ENCODE measurements around the gene UBE2D2.

The UBE2D2 gene

DNA sequence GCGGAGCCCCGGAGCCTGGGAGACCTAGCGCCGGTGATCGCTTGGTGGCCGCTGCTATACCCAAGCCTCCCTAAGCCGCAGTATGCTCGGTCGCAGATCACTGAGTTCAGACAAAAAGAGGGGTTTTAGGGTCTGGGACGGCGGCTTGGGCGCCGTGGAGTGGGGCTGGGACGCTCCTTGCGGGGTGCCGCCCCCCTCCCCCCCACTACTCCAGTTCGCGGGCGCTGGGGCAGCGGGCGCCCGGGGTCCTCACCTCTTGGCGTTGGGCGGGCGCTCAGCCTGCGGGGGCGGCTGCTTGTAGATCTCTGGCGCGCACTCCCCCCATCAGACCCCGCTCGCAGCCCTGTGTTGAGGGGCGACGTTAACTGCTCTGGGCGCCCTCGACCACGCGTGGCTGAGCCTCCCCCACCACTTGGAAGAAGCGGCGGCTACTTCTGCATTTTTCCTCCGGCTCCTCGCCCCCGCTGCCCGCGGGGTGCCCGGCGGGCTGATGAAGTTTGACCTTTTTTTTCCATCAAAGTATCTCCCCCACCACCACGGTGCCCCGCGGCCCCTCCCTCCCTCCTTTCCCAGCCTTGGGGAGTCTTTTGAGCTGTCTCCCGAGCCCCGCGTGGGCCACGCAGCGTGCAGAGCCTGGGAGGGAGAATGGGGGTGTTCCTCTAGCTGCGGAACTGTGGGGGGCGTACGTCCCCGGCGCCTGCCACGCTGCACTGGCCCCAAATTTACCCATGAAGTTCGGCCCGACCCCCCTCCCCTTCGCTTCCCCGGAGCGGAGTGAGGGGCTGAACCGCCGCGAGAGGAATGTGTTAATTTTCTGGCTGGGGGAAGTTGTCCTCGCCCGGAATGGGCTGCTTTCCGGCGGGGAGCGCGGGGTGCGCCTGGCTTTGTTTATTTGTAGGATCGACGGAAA lies 88.2 kb downstream of the UBE2D2 start:
- DNase-seq = no peak

DNA sequence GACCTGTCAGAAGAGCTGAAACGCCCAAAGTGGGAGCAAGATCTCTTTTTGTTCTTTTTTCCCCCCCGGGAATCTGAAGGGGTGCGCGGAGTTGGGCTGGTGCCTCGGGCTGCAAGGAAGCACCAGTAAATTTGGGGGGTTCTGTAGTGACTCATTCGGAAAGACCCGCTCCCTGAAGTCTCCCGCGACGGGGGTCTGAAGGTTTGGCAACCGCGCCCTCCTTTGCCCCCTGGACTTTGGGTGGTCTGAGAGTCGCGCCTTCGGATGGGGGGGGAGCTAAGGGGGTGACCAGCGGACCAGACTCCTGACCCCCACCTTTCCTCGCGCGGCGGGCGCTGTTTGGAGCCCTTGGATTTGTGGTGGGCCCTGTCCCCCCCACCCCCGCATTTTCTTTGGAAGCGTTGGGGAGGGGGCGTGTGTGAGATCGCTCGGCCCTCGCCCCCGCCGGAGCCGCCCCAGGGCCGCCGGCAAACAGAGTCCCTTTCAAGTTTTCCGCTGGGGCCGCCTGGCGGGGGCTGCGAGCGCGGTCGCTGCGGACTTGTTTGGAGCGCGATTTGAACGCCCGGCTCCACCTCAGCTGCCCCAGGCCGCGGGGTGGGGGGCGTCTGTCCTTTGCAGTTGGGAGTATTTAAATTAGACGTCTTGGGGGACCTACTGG lies 89.0 kb downstream of the UBE2D2 start:
- DNase-seq = no peak

- DNase-seq = no peak
These were observed 89.5 kb downstream of the UBE2D2 start for GRCh38 chr5:139650689-139651042.

DNA sequence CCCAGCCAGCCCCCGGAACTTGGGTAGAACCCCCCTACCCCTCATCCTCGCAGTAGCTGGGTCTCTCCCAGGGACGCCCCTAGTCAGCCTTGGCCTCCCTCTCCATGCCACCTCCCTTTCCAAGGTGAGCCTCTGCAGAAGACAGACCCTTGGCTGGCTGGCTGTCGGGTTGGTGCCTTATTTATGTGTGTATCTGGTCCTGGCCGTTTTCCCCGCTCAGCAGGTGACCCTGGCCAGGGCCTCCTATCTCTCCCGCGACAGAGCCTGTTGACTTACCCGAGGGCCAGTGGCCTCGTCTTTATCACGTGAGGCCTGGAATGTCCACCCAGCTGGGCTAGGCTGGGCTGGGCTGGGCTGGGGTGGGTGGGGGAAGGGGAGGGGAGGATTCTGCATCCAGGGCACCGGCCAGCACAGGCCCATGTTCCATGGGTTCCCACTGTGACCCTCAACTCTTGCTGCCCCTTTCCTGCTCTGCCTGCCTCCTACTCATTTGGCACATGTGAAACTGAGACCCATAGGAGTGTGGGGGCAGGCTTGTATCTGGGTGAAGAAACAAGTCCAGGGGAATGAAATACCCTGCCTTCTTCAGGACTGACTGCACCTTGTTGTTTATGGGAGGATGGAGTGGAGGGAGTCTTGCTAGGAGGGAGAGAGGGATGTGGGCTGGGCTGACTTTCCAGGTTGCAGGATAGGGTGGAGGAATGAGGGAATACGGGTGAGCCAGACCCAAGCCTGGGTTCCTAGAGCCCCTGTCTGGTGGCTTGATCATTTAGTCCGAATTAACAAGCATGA lies 90.1 kb downstream of the UBE2D2 start:
- DNase-seq = no peak

DNA sequence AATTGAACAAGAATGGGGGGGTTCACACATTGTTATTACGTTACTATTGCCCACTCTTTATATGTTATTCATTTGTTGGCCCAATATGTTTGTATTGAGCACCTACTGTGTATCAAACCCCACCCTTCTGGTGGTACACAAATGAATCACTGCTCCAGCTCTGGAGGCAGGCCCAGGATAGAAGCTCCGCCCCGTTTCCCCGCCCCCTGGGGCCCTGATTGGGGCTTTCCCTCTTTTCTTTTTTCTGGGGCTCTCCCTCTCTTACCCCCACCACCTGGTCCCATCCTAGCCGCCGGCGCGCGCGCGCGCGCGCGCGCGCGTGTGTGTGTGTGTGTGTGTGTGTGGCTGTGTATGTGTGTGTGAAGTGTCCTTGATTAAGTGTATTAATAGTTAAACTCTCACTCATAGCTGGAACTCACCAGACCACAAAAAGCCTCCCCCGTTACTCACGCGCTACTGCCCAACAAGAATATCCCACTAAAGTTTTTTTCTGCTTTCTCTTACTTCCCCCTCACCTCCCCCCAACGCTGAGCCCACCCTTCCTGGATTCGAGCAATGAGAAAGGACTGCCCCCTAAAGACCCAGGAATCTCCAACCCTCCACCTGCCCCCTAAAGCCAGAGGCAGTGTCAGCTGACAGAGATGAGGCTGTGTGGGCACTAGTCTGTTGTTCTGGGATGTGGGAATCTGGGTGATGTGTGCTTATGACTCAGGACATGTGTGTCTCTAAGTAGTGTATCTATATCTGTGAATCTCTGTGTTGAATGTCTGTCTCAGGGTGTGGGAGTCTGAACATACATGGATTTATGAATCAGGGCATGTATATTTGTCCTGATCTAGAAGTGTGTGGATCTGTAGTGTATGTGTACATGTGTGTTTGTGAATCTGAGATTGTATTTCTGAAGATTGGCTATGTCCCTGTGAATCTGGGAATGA lies 91.0 kb downstream of the UBE2D2 start:
- no peak for DNase-seq

GRCh38 chr5:139652788-139653241 lies 91.7 kb downstream of the UBE2D2 start:
- no peak for DNase-seq

DNA sequence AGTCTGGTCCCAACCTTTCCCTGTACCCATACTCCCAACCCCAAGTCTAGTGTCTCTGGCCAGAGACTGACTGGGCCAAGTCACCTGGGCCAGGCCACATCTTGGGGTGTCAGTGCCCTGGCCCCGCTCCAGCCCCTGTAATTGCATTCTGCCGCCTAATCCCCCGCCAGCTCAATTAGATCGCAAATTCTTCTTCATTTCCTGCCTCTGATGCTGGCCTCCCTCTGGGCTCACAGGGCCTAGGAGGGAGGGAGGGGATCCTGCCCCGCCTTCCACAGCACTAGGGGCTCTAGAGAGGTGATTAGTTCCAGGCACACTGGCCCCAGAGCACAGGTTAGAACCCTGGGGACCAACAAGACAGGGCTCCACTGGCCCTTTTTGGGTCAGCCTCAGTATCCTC lies 92.5 kb downstream of the UBE2D2 start:
- DNase-seq = no peak

- DNase-seq = no peak
These were observed 93.3 kb downstream of the UBE2D2 start for GRCh38 chr5:139654464-139654863.

DNA sequence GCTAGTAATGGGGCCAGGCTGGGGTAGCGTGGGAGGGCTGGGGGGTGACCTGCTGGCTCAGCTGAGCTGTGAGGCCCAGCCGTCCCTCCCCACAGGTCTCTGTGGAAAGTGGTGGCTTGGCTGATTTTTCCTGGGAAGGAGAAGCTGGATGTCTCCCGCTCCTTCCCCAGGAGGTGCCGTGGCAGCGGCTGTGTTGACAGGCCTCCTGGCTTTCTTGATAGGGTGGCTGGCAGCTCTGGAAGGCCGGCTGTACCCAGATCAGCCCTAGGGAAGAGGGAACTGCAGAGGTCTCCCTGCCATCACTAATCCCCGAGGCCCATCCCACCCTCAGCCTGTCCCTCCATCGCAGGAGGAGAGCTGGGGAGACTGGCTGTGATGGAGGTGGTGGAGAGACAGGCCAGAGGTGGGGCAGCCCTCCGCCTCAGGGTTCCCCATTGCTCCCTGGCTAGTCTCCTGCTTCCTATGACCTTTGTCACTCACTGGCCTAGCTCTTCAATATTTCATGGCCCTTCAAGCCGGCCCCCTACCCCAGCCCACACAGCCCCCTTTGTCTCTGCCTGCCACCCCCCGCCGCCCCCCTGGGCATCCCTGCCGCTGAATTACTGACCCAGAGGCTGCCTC lies 93.8 kb downstream of the UBE2D2 start:
- DNase-seq = no peak

DNA sequence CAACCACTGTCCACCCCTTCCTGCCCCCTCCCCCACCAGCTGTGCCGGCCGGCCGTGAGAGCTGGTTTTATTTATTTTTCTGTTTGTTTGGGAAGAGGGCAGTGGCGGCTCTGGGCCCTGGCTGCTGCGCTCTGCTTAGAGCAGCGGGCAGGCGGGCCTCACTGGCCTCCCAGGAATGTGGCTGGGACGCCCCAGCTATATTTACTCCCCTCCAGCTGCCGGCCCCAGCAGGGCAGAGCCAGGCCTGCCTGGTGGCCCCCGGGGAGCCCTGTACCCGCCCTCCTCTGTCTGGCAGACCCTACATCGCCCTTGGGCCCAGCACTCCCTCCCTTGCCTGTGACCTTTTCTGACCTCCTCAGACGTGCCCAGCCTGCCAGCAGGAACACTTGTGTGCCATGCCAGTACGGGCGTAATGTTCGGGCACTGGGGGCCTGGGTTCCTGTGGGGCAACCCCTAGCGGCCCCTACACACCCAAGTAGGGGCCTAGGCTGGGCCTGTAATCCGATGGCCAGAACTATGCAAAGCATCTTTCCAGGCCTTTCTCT lies 94.7 kb downstream of the UBE2D2 start:
- DNase-seq = no peak

DNA sequence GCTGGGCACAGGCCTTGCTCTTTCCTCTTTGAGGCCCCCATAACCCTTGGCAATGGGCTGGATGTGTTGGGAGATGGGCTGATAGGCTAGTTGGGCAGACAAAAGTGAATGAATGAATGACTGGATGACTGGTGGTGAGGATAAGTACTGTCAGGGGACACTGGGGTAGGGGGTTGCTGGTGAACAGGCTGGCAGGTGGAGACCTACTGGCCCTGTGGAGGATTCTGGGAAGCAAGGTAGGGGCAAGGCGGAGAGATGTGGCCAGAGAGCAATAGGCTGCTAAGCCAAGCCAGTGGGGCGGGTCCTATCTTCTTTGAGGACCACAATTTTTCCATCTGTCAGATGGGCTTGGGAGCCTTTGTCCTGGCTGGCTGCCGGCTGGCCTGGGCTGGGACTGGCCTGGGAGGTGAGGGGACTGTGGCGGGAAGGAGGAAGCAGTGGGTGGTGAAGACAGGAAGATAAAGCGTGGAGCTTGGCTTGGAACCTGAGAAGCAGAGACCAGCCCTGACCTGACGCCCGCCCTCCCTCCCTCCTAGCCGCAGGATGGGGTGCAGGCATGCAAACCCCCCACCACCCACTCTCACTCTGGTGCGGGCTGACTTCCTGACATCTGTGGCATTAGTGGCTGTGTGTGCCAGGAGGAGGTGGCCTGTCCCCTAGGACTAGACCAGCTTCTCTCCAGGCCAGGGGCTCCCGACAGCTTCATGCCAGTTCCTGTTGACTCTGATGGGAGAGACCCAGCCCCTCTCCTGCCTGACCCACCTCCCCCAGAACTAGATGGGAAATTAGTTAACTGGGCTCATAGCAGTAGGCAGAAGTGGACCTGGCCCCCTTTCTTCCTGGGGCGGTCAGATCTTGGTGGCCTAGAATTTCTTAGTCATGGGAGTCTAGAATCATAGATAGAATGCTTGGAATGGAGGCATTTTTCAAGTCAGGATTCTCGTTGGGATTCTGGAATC lies 96.5 kb downstream of the UBE2D2 start:
- no peak for DNase-seq

DNA sequence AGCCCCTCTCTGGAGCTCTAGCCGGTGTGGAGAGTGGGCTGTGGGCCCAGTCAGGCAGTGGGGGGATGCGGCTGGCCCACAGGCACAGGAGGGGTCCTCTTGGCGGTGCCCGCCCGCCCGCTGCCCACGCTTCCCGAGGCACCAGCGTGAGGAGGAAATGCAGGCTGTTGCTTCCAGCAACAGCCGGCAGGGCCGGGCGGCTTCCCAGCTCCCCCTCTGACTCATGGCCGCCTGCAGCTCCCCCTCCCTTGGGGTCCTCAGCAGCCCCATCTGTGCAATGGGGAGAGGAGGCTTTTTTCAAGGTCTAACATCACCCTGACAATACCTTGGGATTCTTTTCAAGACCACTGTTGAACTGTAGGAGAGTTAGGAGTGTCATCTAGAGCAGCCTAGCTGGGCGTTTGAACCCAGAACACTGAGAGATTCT lies 97.4 kb downstream of the UBE2D2 start:
- DNase-seq = no peak

GRCh38 chr5:139658928-139659667 lies 98.0 kb downstream of the UBE2D2 start:
- DNase-seq = no peak

DNA sequence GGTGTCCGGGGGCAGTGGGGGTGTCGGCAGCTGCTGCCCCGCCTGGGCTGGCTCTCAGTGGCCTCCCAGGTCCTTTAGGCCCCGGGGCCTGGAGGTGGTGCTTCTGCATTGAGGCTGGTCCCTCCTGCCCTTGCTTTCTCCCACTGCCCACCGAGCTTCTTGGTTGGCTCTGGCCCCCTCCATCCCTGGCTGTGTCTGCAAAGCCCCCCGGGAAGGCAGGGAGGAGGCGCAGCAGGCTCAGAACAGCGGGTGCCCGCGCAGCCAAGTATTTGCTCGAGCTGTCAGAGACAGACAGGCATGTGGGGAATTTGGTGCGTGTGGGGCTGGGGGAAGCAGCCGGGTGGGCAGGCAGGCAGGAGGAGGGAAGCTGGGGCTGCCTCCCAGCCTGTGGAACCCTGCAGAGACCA lies 98.6 kb downstream of the UBE2D2 start:
- no peak for DNase-seq

DNA sequence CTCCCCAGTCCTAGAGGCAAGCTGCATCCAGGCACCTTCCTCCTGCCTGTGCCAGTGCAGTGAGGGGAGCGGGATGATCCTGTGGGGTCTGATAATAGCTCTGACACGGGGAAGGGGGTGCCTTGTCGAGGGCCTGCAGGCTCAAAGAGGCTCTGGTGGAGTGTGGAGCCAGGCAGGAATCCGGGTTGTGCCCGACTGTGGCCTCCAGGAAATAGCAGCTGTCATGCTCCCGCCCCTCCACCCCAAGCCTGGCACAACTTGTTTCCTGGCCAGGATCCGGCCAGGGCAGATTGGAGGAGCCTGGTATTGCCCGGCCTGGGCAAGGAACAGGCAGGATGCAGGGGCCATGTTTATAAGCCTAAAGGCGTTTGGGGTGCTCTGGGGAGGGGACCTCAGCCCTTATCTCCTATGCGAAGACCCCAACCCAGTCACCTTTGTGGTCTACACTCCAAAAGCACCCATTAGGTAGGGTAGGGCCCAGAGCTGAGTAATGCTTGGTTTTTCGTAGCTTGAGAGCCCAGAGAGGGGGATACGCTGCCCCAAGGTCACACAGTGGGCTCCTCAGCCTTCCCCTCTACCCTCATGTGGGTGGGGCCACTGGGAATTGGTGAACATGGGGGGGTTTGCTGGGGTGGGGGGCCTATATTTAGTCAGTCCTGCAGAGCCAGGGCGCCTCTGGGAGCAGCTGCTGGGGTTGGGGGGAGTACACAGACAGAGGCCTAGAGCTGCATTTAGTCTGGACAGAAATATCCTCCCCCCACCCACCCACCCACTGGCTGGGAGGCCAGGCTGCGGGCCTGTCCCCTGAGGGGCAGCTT lies 99.2 kb downstream of the UBE2D2 start:
- DNase-seq = no peak

- DNase-seq = no peak
These were observed 100.0 kb downstream of the UBE2D2 start for GRCh38 chr5:139660923-139661814.

GRCh38 chr5:139662617-139663016 lies 101.5 kb downstream of the UBE2D2 start:
- no peak for DNase-seq
